B cell (primary cell): ENCODE results near the gene SSBP2.

Source experiments
- EZH2 ChIP-seq: IDR thresholded peaks from 2 replicates; pipeline ENCODE4 v1.6.1; 2012; ENCODE audit warnings: borderline replicate concordance, low read depth, mild to moderate bottlenecking, moderate library complexity, low read length; ENCODE audit not compliant: insufficient read depth, poor library complexity, severe bottlenecking
- TF ChIP-seq, protein P1 (sequence below): fragments of 200-600 bp; IDR thresholded peaks from one replicate; pipeline ENCODE4 v1.8.0; 2022; ENCODE audit warnings: antibody characterized with exemption, mild to moderate bottlenecking

GRCh38 chr5:81762853-81763252, 12.0 kb upstream of the SSBP2 start:
- TF ChIP-seq, protein P1, sequence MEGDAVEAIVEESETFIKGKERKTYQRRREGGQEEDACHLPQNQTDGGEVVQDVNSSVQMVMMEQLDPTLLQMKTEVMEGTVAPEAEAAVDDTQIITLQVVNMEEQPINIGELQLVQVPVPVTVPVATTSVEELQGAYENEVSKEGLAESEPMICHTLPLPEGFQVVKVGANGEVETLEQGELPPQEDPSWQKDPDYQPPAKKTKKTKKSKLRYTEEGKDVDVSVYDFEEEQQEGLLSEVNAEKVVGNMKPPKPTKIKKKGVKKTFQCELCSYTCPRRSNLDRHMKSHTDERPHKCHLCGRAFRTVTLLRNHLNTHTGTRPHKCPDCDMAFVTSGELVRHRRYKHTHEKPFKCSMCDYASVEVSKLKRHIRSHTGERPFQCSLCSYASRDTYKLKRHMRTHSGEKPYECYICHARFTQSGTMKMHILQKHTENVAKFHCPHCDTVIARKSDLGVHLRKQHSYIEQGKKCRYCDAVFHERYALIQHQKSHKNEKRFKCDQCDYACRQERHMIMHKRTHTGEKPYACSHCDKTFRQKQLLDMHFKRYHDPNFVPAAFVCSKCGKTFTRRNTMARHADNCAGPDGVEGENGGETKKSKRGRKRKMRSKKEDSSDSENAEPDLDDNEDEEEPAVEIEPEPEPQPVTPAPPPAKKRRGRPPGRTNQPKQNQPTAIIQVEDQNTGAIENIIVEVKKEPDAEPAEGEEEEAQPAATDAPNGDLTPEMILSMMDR = no peak
- TF ChIP-seq EZH2 = no peak
